ENCODE measurements around the gene OR10H5. TPM values are rescaled to one million over a fixed set of nuclear protein-coding genes. Genes with fewer than 3 reads are reported as not detected.

The OR10H5 gene
- total and polyA plus RNA-seq, 2 experiments from 2014 or later: not detected

DNA sequence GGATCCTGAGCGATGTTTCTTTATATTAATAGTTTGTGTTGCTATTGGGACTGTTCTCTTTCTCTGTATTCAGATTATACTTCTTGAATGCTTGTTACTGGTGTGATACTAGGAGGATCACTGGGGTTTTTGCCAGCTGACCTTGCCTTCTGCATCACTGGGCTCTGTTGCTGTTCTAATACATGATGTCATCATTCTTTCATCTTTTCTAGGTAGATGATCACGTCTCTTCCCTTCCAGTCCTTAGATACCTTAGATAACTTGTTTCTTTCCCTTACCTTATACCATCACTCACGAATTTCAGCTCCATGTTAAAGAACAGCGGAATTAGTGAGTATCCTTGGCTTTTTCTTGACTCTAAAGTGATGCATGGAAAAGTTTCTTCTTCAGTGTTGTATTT lies 49.7 kb upstream of the OR10H5 start, which contains the start of gene OR10H3:
TSS of gene OR10H3 (plus strand) at position 264 of the 400 bp plus-strand sequence. CDS start 3,408 bp downstream, outside the sequence.
- H3K9me3 Mint-ChIP-seq: peaks cover 83% of the 10 kb centered on the region
- DNase-seq (ENCODE audit: low spot score): no peak
- no peak within 1 kb of the TSS for H3K27ac Mint-ChIP-seq
- Histone ChIP-seq H4K20me1 (replicated peaks; ENCODE audit: insufficient read depth) (no peaks in the 10 kb centered on the region), H2AFZ (no peak within 1 kb of the TSS), H3K9me2 (ENCODE audit: insufficient read depth) (no peaks in the 10 kb centered on the region), H3K4me1 (ENCODE audit: insufficient read depth) (no peaks in the 10 kb centered on the region), H3K27me3 (ENCODE audit: insufficient read depth) (no peaks in the 10 kb centered on the region), H3F3A (replicated peaks; ENCODE audit: low read depth) (no peaks in the 10 kb centered on the region), H3K4me2 (no peak within 1 kb of the TSS), H3K79me2 (replicated peaks; ENCODE audit: insufficient read depth) (no peaks in the 10 kb centered on the region), H3K4me3 (no peak within 1 kb of the TSS), H3K36me3 (ENCODE audit: insufficient read depth) (no peaks in the 10 kb centered on the region), H3K27ac (ENCODE audit: low read depth) (no peak within 1 kb of the TSS)
- peaks cover 3% of the 10 kb centered on the region for H3K27me3 Mint-ChIP-seq (ENCODE audit: insufficient read depth, low read depth, poor library complexity)
- H3K4me1 Mint-ChIP-seq: no peaks in the 10 kb centered on the region
- no peak within 1 kb of the TSS for H3K4me3 Mint-ChIP-seq
- ATAC-seq: no peak
- H3K36me3 Mint-ChIP-seq (ENCODE audit: low read depth): peaks cover 30% of the 10 kb centered on the region
- TF ChIP-seq CREB1 (CRISPR knock-in tag; IDR thresholded peaks at IDR 0.05; ENCODE audit: low read depth): no peak
- TF ChIP-seq, protein P1, sequence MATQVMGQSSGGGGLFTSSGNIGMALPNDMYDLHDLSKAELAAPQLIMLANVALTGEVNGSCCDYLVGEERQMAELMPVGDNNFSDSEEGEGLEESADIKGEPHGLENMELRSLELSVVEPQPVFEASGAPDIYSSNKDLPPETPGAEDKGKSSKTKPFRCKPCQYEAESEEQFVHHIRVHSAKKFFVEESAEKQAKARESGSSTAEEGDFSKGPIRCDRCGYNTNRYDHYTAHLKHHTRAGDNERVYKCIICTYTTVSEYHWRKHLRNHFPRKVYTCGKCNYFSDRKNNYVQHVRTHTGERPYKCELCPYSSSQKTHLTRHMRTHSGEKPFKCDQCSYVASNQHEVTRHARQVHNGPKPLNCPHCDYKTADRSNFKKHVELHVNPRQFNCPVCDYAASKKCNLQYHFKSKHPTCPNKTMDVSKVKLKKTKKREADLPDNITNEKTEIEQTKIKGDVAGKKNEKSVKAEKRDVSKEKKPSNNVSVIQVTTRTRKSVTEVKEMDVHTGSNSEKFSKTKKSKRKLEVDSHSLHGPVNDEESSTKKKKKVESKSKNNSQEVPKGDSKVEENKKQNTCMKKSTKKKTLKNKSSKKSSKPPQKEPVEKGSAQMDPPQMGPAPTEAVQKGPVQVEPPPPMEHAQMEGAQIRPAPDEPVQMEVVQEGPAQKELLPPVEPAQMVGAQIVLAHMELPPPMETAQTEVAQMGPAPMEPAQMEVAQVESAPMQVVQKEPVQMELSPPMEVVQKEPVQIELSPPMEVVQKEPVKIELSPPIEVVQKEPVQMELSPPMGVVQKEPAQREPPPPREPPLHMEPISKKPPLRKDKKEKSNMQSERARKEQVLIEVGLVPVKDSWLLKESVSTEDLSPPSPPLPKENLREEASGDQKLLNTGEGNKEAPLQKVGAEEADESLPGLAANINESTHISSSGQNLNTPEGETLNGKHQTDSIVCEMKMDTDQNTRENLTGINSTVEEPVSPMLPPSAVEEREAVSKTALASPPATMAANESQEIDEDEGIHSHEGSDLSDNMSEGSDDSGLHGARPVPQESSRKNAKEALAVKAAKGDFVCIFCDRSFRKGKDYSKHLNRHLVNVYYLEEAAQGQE (IDR thresholded peaks at IDR 0.05; ENCODE audit: unreplicated experiment): no peak
- no peak for TF ChIP-seq ZNF331 (CRISPR knock-in tag; IDR thresholded peaks at IDR 0.05; ENCODE audit: low read depth)
- TF ChIP-seq, protein P2, sequence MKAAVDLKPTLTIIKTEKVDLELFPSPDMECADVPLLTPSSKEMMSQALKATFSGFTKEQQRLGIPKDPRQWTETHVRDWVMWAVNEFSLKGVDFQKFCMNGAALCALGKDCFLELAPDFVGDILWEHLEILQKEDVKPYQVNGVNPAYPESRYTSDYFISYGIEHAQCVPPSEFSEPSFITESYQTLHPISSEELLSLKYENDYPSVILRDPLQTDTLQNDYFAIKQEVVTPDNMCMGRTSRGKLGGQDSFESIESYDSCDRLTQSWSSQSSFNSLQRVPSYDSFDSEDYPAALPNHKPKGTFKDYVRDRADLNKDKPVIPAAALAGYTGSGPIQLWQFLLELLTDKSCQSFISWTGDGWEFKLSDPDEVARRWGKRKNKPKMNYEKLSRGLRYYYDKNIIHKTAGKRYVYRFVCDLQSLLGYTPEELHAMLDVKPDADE (IDR thresholded peaks at IDR 0.05): no peak
- TF ChIP-seq, protein P3, sequence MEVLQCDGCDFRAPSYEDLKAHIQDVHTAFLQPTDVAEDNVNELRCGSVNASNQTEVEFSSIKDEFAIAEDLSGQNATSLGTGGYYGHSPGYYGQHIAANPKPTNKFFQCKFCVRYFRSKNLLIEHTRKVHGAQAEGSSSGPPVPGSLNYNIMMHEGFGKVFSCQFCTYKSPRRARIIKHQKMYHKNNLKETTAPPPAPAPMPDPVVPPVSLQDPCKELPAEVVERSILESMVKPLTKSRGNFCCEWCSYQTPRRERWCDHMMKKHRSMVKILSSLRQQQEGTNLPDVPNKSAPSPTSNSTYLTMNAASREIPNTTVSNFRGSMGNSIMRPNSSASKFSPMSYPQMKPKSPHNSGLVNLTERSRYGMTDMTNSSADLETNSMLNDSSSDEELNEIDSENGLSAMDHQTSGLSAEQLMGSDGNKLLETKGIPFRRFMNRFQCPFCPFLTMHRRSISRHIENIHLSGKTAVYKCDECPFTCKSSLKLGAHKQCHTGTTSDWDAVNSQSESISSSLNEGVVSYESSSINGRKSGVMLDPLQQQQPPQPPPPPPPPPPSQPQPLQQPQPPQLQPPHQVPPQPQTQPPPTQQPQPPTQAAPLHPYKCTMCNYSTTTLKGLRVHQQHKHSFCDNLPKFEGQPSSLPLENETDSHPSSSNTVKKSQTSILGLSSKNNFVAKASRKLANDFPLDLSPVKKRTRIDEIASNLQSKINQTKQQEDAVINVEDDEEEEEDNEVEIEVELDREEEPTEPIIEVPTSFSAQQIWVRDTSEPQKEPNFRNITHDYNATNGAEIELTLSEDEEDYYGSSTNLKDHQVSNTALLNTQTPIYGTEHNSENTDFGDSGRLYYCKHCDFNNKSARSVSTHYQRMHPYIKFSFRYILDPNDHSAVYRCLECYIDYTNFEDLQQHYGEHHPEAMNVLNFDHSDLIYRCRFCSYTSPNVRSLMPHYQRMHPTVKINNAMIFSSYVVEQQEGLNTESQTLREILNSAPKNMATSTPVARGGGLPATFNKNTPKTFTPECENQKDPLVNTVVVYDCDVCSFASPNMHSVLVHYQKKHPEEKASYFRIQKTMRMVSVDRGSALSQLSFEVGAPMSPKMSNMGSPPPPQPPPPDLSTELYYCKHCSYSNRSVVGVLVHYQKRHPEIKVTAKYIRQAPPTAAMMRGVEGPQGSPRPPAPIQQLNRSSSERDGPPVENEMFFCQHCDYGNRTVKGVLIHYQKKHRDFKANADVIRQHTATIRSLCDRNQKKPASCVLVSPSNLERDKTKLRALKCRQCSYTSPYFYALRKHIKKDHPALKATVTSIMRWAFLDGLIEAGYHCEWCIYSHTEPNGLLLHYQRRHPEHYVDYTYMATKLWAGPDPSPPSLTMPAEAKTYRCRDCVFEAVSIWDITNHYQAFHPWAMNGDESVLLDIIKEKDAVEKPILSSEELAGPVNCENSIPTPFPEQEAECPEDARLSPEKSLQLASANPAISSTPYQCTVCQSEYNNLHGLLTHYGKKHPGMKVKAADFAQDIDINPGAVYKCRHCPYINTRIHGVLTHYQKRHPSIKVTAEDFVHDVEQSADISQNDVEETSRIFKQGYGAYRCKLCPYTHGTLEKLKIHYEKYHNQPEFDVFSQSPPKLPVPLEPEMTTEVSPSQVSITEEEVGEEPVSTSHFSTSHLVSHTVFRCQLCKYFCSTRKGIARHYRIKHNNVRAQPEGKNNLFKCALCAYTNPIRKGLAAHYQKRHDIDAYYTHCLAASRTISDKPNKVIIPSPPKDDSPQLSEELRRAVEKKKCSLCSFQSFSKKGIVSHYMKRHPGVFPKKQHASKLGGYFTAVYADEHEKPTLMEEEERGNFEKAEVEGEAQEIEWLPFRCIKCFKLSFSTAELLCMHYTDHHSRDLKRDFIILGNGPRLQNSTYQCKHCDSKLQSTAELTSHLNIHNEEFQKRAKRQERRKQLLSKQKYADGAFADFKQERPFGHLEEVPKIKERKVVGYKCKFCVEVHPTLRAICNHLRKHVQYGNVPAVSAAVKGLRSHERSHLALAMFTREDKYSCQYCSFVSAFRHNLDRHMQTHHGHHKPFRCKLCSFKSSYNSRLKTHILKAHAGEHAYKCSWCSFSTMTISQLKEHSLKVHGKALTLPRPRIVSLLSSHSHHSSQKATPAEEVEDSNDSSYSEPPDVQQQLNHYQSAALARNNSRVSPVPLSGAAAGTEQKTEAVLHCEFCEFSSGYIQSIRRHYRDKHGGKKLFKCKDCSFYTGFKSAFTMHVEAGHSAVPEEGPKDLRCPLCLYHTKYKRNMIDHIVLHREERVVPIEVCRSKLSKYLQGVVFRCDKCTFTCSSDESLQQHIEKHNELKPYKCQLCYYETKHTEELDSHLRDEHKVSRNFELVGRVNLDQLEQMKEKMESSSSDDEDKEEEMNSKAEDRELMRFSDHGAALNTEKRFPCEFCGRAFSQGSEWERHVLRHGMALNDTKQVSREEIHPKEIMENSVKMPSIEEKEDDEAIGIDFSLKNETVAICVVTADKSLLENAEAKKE (CRISPR knock-in tag; IDR thresholded peaks at IDR 0.05): no peak
- TF ChIP-seq ZNF114 (CRISPR knock-in tag; IDR thresholded peaks at IDR 0.05): no peak
- no peak for TF ChIP-seq POLR2AphosphoS5 (IDR thresholded peaks at IDR 0.05; ENCODE audit: low read depth)

All from GM23338 (cell line).